SW480 (cell line): ENCODE results near the gene COMMD9.

Experiments used
- DNase-seq: peaks from one replicate; pipeline ENCODE4 v3.0.0-alpha.2; 2016; ENCODE audit warnings: low spot score

COMMD9 gene

GRCh38 chr11:36296884-36297543, 7.8 kb upstream of the COMMD9 start:
- no peak for DNase-seq

- DNase-seq, result no peak
Measured at GRCh38 chr11:36295926-36296325, 6.7 kb upstream of the COMMD9 start, which contains the start of gene PRR5L. Gene PRR5L, plus strand, starts transcription at chr11:36296288. Its CDS starts 104,834 bp downstream, at chr11:36401122.

DNA sequence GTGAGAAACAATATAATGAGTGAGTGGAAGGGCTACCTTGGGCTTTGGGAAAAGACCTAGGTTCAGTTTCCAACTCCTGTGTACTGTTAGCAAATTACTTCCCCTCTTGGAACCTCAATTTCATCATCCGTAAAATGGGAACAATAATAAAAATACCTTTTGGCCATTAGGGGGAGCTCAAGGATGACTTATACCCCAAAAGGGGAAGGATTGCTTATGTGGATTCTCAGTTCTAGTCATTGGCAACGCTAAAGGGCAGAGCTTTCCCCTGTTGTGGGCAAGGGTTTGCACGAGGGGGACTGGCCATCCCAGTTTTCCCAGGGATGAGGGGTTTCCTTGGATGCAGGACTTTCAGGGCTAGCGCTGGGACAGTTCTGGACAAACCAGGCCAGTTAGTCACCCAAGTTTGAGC, 3.1 kb upstream of the COMMD9 start:
- peak; percentile 43 for DNase-seq

DNA sequence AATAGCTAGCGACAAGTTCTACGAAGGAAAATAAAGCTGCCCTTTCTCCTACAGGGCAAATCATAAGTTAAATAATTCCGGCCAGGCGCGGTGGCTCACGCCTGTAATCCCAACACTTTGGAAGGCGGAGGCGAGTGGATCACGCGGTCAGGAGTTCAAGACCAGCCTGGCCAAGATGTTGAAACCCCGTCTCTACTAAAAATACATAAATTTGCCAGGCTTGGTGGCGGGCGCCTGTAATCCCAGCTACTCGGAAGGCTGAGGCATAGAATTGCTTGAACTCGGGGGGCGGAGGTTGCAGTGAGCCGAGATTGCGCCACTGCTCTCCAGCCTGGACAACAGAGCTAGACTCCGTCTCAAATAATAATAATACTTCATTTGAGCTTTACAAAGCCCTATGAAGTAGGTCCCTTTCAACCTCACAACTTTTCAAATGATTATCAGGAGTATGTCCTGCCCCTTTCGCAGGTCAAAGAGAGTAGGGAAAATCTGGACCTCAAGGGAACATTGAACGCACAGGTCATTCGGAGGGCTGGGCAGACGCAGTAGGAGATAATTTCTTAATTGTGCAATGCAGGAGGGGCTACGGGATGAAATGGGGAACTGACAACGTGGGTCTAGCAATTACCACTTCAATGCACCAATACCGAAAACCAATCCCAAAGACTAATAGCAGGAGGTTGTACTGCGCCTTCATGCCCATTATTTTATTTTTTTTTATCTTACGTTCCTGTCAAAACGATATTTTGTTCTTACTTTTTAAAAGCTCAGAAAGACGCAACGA, 590 bp downstream of the COMMD9 start:
- DNase-seq, result no peak

DNA sequence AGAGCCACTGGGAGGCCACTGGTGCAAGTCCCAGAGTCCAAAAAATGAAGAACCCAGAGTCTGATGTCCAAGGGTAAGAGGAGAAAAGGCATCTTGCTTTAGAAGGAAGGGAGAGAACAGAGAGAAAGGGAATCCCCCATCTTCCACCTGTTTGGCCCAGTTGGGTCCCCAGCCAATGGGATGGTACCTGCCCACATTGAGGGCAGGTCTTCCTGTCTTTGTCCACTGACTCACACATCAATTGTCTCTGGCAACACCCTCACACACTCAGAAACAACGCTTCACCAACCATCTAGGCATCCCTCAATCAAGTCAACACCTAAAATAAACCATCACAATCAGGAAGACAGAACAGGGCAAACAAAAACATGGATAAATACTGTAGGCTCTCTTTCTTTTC, 6.3 kb downstream of the COMMD9 start:
- DNase-seq, result no peak

- DNase-seq, result no peak
Measured at GRCh38 chr11:36281850-36282249, 7.4 kb downstream of the COMMD9 start.

DNA sequence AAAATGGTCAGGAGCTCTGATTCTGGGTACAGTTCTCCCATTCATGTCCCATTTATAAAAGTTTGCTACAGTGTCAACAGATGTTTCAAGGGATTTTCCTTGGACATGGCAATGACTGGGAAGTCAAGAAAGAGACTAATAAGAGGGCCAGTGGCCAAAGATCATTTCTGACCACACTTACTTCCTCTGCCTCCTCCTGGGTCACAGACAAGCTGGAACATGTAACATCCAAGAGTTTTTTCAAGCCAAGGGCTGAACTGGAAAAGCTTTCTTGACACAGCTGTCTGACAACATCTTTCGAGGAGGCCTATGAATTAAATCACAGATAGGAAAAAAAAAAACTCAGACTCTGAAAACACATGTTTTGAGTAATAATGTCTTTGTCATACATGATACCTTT, 8.7 kb downstream of the COMMD9 start:
- DNase-seq, result no peak

- no peak for DNase-seq
Measured at GRCh38 chr11:36278531-36279282, 10.5 kb downstream of the COMMD9 start.

DNA sequence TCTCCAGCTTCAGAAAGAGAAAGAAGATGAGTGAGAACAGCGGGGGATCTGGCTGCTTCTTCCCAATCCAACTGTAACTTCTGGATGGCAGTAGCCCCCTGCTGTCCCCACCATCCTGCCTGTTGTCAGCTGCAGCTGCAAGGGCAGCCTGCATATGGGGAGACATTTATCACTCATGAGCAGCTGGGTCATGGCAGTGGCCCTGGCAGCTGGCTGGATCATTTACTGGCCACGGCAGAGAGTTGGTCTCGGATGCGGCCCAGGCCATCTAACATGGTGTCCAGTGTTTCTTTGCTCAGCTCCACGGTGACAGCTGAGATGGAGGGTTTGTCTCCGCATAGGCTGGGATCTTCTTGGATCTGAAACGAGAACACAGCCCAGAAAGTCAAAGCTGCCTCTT, 14.8 kb downstream of the COMMD9 start:
- no peak for DNase-seq

- DNase-seq, result no peak
Measured at GRCh38 chr11:36273110-36273509, 16.1 kb downstream of the COMMD9 start.

GRCh38 chr11:36271794-36272407, 17.3 kb downstream of the COMMD9 start:
- DNase-seq, result no peak

GRCh38 chr11:36270701-36271100, 18.5 kb downstream of the COMMD9 start:
- DNase-seq, result no peak

DNA sequence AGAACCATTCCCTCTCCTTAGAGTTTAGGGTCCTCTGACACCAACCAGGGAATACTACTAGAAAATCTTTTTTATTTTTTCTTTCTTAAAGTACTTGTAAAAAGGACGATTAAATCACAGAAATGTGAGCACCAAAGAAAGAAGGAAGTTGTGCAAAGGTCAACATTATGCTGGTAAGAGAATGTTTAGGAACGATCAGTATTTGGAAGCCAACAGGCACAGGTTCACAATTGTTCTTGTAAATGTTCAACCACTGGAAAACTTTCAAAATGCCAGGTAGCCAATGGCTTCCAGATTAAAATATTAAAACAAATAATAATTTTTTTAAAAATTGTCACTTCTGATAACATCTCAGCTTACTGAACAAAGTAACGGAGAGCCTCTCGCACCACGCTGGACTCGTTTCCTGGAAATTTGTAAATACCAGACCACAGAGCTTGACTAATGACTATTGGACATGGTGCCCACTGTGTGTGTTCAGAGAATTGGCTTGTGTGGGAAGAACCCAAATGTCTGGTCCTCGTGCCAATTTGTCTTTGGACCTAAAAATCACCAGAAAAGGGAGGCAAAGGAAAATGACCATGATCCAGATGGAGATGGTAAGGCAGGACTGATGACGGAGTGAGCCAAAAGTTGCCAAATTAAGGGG, 20.8 kb downstream of the COMMD9 start:
- no peak for DNase-seq

DNA sequence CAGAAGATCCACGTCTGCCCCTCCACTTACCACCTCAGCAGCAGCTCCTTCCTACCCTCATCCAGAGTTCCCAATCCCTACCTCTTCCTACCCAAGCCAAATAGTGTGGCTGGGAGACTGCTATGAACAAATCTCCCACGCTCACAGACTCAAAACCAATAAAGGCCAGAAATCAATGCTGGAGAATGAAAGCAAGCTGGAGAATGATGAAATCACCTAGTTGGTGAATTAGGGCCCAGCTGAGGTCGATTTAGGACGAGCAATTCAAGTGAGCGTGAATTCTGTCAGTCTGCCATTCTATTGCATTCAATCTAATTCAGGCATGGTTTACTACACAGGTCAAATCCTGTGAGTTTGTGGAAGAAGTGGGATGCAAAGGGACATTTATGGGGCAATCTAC, 22.5 kb downstream of the COMMD9 start:
- no peak for DNase-seq

- DNase-seq, result peak; percentile 36
Measured at GRCh38 chr11:36265793-36266628, 23.2 kb downstream of the COMMD9 start.

GRCh38 chr11:36264973-36265344, 24.3 kb downstream of the COMMD9 start:
- no peak for DNase-seq

GRCh38 chr11:36264011-36264972, 24.9 kb downstream of the COMMD9 start:
- DNase-seq, result no peak

DNA sequence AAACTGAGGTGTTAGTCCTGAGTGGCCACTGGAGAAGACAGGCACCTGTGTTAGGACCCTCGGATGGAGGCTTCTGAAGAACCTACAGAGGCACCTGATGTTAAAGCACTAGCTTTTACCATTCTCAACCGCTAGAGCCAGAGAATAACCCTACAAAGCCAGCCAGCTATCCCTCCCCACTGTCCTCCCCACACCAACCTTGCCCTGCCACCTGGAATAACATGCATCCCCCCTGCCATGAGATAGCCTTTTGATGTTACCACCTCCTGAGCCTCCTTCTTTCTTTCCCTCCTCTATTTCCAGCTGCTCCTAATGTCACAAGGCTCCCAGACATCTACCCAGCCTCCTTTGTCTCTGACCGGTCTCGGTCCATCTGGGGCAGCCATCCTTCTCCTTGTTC, 28.1 kb downstream of the COMMD9 start:
- no peak for DNase-seq

GRCh38 chr11:36258730-36259360, 30.4 kb downstream of the COMMD9 start:
- DNase-seq, result peak; percentile 83
